Adipocyte (in vitro differentiated cells): Measurements from ENCODE around the gene PFKFB3.
"Not testable (repeated sequence)": the region's sequence is repeated elsewhere in the genome, so short reads cannot be mapped to it uniquely, and the experiment has no call there.

Experiments used
- DNase-seq: peaks from one replicate; pipeline ENCODE4 v3.0.0-alpha.2; 2015; ENCODE audit warnings: low read depth
- H3K27me3 ChIP-seq: replicated peaks from 2 replicates; pipeline ENCODE4 v1.7.0; 2013; ENCODE audit warnings: mild to moderate bottlenecking, low read length, moderate library complexity; ENCODE audit not compliant: control insufficient read depth, insufficient read depth
- H3K36me3 ChIP-seq: 2 replicates; pipeline ENCODE4 v1.7.0; 2013; ENCODE audit warnings: low read length, mild to moderate bottlenecking, moderate library complexity; ENCODE audit not compliant: control insufficient read depth, insufficient read depth, severe bottlenecking
- H3K4me1 ChIP-seq: 2 replicates; pipeline ENCODE4 v1.7.0; 2013; ENCODE audit warnings: mild to moderate bottlenecking, low read length, moderate library complexity; ENCODE audit not compliant: control insufficient read depth, insufficient read depth
- H3K4me3 ChIP-seq: 2 replicates; pipeline ENCODE4 v1.7.0; 2013; ENCODE audit warnings: mild to moderate bottlenecking, low read length, moderate library complexity
- H3K9ac ChIP-seq: 2 replicates; pipeline ENCODE4 v1.7.0; 2013; ENCODE audit warnings: mild to moderate bottlenecking, low read length, moderate library complexity
- H3K9me3 ChIP-seq: 2 replicates; pipeline ENCODE4 v1.7.0; 2013; ENCODE audit warnings: mild to moderate bottlenecking, low read length, moderate library complexity; ENCODE audit not compliant: control insufficient read depth

The PFKFB3 gene

DNA sequence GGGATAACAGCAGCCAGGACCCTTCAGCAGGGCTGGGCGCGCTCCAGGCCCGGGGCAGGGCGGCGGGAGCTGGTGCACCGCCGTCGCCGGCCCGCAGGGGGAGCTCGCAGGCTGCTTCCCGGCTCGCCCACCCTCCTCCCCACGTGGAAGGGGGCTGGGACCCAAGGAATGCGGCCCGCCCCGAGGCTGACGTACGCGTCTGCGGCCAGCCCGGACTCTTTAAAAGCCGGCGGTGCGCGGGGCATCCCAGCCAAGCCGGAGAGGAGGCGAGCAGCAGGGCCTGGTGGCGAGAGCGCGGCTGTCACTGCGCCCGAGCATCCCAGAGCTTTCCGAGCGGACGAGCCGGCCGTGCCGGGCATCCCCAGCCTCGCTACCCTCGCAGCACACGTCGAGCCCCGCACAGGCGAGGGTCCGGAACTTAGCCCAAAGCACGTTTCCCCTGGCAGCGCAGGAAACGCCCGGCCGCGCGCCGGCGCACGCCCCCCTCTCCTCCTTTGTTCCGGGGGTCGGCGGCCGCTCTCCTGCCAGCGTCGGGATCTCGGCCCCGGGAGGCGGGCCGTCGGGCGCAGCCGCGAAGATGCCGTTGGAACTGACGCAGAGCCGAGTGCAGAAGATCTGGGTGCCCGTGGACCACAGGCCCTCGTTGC is at the start of gene PFKFB3:
PFKFB3 (plus strand) TSS at position 249 of the 647 bp plus-strand sequence; CDS start at position 578, 329 bp downstream.
- Histone ChIP-seq H3K27me3 (no peaks in the 10 kb centered on the region), H3K4me1 (peaks cover 42% of the 10 kb centered on the region), H3K36me3 (peaks cover 5% of the 10 kb centered on the region), H3K9ac (peak within 1 kb of the TSS; percentile 97), H3K4me3 (peak within 1 kb of the TSS; percentile 99), H3K9me3 (no peaks in the 10 kb centered on the region)
- peak; percentile 98 for DNase-seq

DNA sequence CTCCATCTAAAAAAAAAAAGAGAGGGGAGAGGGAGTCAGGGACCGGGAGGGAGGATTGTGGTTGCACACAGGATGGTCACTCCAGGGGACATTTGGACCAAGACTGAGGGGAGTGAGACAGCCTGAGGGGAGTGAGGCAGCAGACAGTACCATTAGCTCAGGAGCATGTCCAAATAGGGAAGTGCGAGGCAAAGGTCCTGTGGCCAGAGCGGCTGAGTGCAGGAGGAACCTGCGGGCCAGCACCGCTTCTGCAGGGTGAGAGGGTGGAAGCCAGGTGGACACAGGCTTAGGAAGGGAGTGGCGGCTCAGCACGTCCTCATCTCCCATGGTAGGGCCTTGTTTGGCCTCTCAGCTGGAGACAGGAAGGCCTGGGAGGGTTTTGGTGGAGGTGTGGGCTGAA is 48.9 kb upstream of the PFKFB3 start:
- Histone ChIP-seq H3K9ac (no peak overlapping the region), H3K36me3 (no peaks in the 10 kb centered on the region), H3K4me3 (no peak overlapping the region), H3K4me1 (peaks cover 17% of the 10 kb centered on the region), H3K9me3 (no peaks in the 10 kb centered on the region), H3K27me3 (no peaks in the 10 kb centered on the region)
- DNase-seq = no peak

DNA sequence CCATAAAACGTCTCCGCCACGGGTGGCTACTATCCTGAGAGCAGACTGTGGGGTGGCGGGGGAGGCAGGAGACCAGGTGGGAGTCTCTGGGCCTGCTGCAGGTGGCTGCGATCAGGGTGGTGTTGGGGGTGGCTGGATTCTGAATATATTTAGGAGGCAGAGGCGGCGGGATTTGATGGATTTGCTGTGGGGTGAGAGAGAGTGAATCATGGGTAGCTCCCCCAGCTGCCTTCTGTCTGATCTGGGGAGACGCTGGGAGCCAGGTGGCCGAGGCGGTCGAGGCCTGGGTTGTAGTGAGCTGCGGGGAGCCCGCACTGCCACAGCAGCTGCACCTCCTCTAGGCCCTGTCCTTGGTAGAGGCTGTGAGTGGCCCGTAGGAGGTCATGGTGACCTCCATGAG is 48.2 kb upstream of the PFKFB3 start:
- Histone ChIP-seq H3K4me1 (peaks cover 17% of the 10 kb centered on the region), H3K4me3 (no peak overlapping the region), H3K9me3 (no peaks in the 10 kb centered on the region), H3K27me3 (no peaks in the 10 kb centered on the region), H3K36me3 (no peaks in the 10 kb centered on the region), H3K9ac (no peak overlapping the region)
- DNase-seq = no peak

DNA sequence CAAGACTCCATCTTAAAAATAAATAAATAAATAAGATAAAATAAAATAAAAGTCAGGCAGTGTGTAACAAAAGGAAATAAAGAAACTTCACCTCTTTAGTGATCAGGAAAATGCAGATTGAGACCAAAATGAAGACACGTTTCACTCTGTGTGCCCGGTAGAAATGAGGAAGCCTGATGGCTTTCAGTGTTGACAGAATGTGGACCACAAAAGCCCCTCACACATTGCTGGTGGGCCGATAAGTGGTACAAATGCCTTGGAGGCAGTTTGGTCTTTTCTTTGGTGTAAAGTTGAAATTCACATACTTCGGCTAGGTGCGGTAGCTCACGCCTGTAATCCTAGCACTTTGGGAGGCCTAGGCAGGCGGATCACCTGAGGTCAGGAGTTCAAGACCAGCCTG is 44.5 kb upstream of the PFKFB3 start:
- H3K4me3 ChIP-seq = no peak overlapping the region
- no peak for DNase-seq

DNA sequence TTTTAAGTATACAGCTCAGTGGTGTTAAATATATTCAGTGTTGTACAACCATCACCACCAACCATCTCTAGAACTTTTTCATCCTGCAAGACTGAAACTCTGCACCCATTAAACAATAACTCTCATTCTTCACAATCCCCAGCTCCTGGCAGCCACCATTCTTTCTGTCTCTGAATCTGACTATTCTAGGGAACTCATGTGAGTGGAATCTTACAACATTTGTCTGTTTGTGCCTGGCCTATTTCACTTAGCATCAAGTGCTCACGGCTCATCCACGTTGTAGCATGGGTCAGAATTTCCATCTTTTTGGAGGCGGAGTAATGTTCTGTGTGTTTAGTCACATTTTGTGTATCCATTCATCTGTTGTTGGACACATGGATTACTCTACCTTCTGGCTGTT is 40.8 kb upstream of the PFKFB3 start:
- H3K9ac ChIP-seq = no peak overlapping the region
- H3K4me1 ChIP-seq = peaks cover 32% of the 10 kb centered on the region
- no peaks in the 10 kb centered on the region for H3K9me3 ChIP-seq
- no peak overlapping the region for H3K4me3 ChIP-seq
- H3K36me3 ChIP-seq = no peaks in the 10 kb centered on the region
- no peaks in the 10 kb centered on the region for H3K27me3 ChIP-seq
- no peak for DNase-seq

More for the DNA sequence above, 44.5 kb upstream of the PFKFB3 start:
- Histone ChIP-seq H3K9ac (peak overlapping the region; percentile 71), H3K27me3 (no peaks in the 10 kb centered on the region), H3K9me3 (no peaks in the 10 kb centered on the region), H3K36me3 (no peaks in the 10 kb centered on the region), H3K4me1 (peaks cover 23% of the 10 kb centered on the region)

DNA sequence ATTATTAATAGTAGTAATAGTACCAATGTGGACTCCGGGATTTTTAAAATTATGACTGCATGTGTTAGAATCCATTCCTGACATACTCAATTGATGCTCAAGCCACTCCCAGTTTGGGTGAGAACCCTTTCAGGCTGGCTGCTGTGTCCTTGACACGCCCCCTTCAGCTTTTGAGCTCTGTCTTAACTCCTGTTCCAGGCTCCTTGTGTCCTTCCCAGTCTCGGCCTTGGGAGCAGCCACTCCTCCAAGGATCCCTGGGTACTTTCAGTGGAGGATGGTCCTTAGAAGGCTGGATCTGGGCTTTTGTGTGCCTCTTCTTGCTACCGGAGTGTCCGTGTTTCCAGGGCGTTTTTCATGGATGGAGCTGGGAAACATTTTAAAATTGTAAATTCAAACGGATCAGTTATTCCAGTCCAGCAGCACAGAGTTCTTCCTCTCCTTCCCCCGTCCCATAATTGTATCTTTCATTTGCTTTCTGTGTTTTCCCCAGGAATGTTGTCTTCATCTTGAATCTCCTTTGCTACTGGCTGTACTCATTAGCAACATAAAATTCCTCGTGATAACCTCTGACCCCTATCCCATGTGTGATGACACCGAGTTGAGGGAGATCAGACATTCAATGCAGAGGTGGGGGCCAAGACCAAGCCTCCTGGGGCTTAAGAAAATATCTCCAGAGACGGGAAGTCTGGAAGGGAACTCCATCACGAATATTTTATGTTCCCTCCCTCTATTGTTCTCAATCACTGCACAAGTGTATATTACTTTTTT is 40.0 kb upstream of the PFKFB3 start:
- peak overlapping the region; percentile 71 for H3K4me3 ChIP-seq
- no peak for DNase-seq

DNA sequence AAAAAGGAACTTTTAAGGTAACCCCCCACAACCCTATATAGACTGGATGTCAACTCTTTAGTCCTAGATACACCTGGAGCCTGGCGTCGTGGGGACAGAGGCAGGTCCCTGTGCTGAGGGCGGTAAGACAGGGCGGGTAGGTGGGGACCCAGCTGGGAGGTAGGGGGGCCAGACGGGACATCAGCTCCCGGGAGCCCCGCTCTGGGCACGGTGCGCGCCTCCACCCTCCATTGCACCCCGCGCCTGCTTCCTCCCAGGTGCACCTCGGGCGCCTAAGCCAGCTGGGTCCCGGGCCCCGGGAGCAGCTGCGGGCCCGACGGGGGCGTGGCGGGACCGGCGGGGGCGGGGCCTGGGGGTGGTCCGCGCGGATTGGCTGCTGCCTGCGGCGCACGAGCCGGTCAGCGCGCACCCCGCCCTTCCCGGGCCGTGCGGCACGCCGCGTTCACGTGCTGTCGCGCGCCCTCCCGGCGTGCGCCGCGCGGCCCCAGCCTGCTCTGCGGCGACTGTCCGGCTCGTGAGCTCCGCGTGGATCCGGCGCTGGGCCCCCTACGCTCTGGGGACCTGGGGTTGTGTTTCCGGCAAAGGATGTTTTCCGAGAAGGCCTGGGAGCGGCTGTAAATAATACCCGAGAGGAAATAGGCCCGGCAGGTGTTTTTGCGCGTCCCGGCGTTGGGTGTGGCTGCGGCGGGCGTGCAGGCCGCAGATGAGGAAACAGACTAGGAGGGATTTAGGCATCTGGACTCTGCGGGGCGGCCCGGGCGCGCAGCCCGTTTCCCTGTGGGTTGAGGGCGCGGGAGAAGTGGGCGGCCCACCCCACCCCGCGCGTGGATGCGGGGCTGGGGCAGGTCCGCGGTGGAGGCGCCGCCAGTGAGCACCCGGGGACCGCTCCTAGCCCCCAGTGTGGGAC is 39.1 kb upstream of the PFKFB3 start:
- Histone ChIP-seq H3K36me3 (no peaks in the 10 kb centered on the region), H3K9me3 (no peaks in the 10 kb centered on the region), H3K4me1 (peaks cover 24% of the 10 kb centered on the region), H3K4me3 (peak overlapping the region; percentile 91), H3K9ac (peak overlapping the region; percentile 95), H3K27me3 (no peaks in the 10 kb centered on the region)
- peak; percentile 80 for DNase-seq

More for the DNA sequence above, 40.0 kb upstream of the PFKFB3 start:
- no peaks in the 10 kb centered on the region for H3K9me3 ChIP-seq
- H3K36me3 ChIP-seq = no peaks in the 10 kb centered on the region
- H3K4me1 ChIP-seq = peaks cover 31% of the 10 kb centered on the region
- no peaks in the 10 kb centered on the region for H3K27me3 ChIP-seq
- H3K9ac ChIP-seq = peak overlapping the region; percentile 3

DNA sequence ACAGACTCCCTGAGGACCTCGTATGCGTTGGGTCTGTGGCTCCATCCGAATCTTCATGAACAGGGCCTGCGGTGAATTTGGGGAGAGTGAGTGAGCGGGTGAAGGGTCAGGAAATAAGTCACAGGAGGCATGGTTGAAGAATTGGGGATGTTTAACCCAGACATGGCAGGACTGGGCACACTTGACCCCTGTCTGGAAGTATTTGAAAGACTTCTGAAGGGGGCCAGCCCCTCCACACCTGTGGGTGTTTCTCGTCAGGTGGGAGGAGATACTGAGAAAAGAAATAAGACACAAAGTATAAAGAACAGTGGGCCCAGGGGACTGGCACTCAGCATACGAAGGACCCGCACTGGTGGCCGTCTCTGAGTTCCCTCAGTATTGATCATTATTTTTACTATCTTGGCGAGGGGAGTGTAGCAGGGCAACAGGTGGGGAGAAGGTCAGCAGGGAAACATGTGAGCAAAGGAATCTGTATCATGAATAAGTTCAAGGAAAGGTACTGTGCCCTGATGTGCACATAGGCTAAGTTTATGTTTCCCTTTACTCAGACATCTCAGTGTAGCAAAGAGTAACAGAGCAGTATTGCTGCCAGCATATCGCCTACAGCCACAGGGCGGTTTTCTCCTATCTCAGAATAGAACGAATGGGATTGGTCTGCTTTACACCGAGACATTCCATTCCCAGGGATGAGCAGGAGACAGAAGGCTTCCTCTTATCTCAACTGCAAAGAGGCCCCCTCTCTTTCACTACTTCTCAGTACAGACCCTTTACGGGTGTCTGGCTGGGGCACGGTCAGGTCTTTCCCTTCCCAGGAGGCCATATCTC is 38.2 kb upstream of the PFKFB3 start:
- H3K36me3 ChIP-seq = no peaks in the 10 kb centered on the region

DNA sequence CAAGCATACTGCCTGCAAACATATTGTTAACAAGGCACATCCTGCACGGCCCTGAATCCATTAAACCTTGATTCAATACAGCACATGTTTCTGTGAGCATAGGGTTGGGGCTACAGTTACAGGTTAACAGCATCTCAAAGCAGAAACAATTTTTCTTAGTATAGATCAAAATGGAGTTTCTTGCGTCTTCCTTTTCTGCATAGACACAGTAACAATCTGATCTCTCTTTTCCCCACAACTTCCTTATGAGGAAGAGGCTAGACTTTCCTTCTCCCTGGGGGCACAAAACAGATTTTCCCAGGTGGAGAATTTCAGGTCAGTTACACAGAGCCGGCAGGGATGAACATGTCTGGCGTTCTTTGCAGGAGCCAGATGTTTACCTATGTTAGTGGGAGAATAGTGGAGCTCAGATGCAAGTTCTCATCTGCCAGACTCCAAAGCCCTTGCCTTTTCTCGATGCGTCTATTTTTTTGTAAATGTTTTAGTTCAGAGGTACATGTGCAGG is 37.5 kb upstream of the PFKFB3 start:
- no peaks in the 10 kb centered on the region for H3K36me3 ChIP-seq
- DNase-seq = no peak
- no peaks in the 10 kb centered on the region for H3K27me3 ChIP-seq
- peak overlapping the region; percentile 95 for H3K9ac ChIP-seq
- peak overlapping the region; percentile 91 for H3K4me3 ChIP-seq
- no peaks in the 10 kb centered on the region for H3K9me3 ChIP-seq
- peaks cover 25% of the 10 kb centered on the region for H3K4me1 ChIP-seq

More for the DNA sequence above, 38.2 kb upstream of the PFKFB3 start:
- H3K9me3 ChIP-seq = no peaks in the 10 kb centered on the region
- DNase-seq = no peak
- H3K27me3 ChIP-seq = no peaks in the 10 kb centered on the region
- H3K4me1 ChIP-seq = peaks cover 23% of the 10 kb centered on the region
- H3K4me3 ChIP-seq = peak overlapping the region; percentile 91
- peak overlapping the region; percentile 95 for H3K9ac ChIP-seq

DNA sequence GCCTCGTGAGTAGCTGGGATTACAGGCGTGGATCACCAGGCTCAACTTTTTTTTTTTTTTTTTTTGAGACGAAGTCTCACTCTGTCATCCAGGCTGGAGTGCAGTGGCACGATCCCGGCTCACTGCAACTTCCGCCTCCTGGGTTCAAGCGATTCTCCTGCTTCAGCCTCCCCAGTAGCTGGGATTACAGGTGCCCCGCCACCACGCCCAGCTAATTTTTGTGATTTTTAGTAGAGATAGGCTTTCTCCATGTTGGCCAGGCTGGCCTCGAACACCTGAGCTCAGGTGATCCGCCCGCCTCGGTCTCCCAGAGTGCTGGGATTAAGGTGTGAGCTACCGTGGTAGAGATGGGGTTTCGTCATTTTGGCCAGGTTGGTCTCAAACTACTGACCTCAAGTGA is 36.8 kb upstream of the PFKFB3 start:
- peaks cover 31% of the 10 kb centered on the region for H3K4me1 ChIP-seq
- not testable (repeated sequence) for H3K9me3 ChIP-seq, H3K4me3 ChIP-seq, DNase-seq, H3K9ac ChIP-seq, H3K27me3 ChIP-seq, H3K36me3 ChIP-seq
